Stimulated activated CD8-positive, alpha-beta memory T cell treated with anti-CD3 and anti-CD28 coated beads, Interleukin-12 subunit alpha, Interleukin-12 subunit beta, amount 100 ng/mL, for 4 hours (primary cell): ENCODE data around the gene CDKAL1.
"Not testable (repeated sequence)": the region's sequence is repeated elsewhere in the genome, so short reads cannot be mapped to it uniquely, and the experiment has no call there.

Experiments used
- DNase-seq: peaks from one replicate; pipeline ENCODE4 v3.0.0-alpha.2; 2020; ENCODE audit warnings: low read depth

Gene CDKAL1

DNA sequence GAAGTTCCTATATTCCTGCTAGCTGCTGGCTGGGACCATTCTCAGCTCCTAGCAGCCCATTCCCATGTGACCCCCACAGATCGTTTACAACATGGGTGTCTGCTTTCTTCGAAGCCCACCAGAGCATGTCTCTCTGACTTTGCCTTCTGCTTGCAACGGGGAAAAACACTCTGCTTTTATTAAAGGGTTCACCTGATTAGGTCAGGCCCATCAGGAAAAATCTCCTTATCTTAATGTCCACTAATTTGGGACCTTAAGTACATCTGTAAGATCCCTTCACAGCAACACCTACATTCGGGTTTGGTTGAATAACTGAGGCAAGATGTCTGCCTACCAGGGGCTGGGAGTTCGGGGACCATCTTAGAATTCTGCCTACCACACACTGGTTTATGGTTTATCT lies 496.9 kb downstream of the CDKAL1 start:
- no peak for DNase-seq

DNA sequence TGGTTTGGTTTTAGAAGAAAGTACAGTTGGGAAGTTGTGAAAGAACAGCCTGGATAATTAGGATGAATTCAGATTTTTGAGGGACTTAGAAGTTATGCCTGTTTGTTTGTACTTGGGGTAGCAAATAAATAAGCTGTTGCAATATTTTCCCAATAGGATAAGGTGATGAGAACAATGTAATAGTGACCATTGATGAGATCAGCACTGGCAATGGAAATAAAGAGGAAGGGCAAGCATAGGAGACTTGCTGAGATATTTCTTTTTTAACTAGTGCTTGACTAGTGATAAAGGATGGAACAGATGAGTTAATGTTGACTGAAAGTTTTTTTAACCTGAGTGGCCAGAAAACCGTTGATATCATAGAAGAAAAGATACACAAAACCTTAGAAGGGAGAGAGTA lies 498.8 kb downstream of the CDKAL1 start:
- DNase-seq = no peak

DNA sequence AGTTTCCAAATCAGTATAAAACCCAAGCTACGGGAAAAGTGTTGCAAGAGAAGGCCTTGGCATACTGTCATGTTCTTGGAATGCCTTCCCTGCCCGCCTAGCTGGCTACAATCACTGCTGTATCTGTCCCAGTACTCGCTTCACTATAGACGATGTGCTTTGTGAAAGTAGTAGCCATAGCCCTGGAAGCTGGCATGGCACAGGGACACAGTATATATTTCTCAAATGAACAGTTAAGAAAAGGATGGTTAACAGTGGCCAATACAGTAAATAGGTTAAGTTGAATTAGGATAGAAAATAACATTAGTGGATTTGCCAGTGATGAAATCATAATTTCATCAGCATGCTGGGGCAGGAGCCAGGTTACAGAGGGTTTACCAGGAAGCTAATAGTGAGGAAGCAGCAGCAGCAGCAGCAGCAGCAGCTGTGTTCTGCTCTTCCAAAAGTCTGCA lies 499.3 kb downstream of the CDKAL1 start:
- no peak for DNase-seq

DNA sequence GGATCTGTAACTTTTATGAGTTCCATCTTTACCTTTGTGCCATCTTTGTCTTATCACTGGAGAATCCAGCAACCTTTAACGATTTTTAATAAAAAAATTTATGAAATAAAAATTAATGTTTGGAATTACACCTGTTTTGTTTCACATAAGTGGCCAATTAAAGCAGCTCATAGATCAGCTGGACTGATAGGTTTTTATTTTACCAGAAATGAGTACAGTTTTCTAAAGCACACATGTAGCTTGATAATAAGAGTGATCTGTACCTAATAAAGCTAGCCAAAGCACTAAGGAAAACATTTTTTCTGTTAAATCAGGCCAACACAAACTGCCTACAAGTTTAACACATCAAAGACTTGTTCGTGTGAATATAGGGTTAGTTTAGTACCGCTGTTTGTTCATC lies 500.1 kb downstream of the CDKAL1 start:
- no peak for DNase-seq

DNA sequence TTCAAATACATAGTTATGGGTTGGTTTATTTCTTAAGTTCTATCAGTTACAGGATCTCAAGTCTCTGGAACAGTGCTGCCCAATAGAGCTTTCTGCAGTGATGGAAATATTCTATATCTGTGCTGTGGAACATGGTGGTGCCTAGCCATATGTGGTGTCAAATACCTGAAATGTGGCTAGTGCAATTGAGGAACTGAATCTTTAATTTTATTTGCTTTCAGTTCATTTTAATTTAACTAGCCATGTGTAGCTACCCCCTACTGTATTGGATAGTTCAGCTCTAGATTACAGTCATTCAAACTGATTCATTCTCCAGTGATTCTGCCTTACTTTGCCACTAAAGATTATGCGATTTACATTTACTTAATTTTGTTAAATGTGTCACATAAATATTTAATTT lies 503.2 kb downstream of the CDKAL1 start:
- DNase-seq = no peak

DNA sequence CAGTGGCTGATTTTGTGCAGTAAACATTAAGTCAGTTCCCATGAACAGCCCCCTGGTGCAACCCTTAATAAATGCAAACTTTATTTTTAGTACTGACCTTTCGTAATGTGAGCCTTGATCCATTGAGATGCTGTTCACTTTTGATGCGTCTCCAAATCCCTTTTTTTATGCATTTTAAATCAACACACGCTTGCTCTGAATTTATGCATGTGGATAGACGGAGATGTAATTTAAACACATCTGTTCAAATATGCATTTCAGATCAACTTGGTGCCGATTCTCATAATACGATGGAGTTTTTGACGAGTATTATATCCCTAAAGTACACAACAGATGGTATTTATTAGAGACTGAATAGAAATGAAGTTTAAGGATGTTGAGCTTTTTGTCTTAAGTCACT lies 505.7 kb downstream of the CDKAL1 start:
- no peak for DNase-seq

DNA sequence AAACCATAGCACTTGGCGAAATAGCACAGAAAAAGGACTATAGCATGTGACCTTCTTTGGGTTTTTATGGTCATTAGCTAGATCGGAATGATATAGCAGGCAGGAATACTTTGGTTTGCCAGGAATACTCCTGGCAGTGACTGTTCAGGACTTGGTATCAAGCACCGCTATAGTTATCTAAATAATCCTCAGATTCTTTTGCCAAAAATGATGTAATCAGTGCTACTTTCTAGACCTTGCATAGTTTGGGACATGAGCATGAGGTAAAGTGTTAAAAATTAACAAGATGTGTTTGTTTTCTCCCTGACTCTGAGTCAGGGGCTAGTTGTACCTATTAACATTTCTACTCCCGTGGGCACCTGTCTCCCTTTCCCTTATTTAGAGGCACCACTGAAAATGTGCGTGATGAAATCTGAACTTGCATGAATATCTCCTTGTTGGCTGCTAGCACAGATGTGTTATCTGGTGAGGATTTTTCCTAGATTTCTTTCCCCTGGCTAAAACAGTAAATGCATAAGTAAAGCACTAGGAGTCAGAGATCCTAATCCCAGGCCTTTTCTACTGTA lies 511.0 kb downstream of the CDKAL1 start:
- no peak for DNase-seq

DNA sequence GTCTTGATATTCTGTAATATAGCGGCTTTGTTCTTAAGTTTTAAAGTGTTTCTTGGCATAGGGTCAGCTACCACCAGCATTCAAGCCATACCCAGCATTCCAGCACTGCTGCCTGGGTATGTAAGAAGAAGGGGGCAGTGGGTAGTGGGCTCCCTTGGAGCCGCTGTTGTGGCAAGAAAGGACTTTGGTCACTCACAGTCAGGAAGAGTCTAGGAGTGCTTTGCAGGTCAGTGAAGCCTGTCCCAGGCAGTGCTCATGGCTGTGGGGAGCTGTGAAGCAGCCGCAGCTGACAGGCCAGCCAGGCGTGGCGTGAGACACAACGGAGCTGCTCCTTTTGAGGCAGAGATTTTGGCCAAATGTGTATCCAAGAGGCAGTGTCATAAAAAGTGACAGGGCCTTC lies 512.0 kb downstream of the CDKAL1 start:
- no peak for DNase-seq

DNA sequence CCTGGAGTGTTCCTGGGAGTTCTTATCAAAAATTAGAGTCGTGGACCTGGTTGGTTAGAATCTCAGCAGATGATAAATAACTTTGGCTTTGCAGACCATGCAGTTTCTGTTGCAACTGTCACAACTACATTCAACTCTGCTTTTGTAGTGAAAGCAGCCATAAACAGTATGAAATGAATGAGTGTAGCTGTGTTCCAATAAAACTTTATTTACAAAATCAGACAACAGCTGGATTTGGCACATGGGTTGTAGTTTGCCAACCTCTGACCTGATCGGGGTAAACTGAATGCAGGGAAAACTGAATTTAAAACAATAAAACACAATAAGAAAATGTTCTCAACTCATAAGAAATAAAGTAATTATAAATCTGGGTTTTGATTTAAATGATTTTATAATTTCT lies 513.8 kb downstream of the CDKAL1 start:
- DNase-seq = no peak

DNA sequence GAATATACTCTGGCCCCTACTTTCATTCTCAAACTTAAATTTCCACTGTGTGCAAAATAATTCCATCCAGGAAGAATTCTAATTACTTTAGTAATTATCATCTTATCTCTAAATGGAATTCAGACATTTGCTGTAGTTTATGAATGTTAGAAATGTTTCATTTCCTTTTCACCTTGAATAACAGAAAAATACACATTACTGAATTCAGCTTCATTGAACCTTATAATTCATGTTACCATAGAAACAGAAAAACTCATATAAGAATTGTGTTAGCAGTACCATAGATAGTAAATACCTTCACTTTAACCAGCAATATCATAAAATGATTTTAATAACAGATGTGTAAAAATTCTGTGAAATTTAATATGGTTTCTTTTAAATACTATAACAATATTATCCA lies 514.9 kb downstream of the CDKAL1 start:
- no peak for DNase-seq

DNA sequence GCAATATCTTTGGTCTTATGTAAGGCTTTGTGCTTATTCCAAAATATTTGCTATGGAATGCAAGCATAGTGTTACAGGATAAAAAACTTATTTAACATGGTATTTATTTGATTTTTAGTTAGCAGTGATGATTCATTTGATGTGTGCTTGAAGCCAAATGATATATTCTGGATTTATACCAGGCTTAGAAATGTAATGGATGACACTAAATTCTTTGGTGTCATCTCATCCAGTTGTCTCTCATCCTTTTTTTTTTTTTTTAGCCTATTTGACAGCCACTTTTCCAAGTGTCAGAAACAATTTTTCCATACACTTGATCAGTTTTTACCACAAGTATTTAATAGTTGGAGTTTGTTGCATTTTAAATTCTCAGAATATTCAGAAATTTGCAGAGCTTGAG lies 515.3 kb downstream of the CDKAL1 start:
- no peak for DNase-seq

DNA sequence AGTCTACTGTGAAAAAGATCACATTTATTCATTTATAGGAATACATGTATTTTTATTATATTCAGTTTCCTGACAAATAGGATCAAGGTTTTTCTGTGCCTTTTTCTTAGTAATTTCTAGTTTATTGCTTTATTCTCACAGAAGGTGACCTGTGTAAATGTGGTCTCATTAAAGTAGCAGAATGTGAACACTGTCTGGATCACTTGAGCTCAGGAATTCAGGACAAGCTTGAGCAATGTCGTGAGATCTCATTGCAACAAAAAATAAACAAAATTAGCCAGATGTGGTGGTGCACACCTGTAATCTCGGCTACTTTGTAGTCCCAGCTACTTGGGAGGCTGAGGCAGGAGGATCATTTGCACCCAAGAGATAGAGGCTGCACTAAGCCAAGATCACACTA lies 516.7 kb downstream of the CDKAL1 start:
- DNase-seq = no peak

DNA sequence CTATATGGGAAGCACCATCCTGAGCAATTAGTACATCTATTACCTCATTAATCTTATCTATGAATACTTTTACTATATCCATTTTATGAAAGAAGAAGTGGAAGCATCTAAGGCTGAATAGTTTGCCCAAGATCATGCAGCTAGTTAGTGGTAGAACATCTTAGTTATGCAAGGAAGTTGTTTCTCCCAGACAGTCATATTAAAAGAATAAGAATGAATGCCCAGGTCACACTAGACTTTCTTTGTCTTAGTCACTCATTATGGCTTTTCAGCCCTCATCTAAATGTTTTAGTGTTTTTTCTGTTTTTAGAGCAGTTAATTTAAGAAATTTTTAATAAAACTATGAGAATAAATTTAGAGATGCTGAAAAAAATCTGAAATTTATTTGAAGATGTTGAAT lies 517.5 kb downstream of the CDKAL1 start:
- DNase-seq = no peak

DNA sequence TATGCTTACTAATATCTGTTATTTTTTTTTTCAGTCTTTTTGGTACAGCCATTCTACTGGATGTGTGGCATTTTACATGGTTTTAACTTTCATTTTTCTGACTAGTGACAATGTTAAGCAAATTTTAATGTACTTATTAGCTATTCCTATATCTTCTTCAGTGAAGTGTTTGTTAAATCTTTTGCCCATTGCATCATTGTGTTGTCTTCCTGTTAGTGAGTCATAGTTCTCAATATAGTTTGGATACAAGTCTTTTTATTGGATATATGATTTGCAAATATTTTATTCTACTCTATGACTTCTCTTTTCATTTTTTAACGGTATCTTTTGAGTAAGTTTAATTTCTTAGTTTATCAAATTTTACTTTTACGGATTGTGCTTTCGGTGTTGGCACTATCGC lies 519.4 kb downstream of the CDKAL1 start:
- no peak for DNase-seq

DNA sequence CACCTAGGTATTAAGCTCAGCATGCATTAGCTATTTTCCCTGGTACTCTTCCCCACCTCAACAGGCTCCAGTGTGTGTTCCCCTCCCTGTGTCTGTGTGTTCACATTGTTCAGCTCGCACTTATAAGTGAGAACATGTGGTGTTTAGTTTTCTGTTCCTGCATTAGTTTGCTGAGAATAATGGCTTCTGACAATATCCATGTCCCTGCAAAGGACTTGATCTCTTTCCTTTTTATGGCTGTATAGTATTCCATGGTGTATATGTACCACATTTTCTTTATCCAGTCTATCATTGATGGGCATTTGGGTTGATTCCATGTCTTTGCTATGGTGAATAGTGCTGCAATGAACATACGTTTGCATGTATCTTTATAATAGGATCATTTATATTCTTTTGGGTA lies 521.2 kb downstream of the CDKAL1 start:
- DNase-seq = not testable (repeated sequence)

DNA sequence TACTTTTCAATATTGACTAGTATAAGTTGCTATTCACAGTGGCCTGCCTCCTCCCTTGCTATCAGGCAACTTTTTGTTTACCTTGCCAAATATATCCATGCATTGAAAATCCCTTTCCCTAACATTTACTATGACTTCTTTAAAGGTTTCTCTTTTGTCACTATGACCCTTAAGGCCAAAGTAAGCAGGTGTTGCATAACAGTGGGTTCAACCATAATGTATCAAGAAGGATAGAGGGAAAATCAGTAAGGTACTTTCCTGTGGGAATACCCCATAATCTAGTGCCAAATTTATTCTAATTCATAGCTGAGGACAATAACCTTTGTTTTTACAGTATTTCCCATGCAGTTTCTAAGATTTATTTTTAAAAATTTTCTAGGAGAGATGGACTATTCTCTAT lies 527.6 kb downstream of the CDKAL1 start:
- DNase-seq = no peak

DNA sequence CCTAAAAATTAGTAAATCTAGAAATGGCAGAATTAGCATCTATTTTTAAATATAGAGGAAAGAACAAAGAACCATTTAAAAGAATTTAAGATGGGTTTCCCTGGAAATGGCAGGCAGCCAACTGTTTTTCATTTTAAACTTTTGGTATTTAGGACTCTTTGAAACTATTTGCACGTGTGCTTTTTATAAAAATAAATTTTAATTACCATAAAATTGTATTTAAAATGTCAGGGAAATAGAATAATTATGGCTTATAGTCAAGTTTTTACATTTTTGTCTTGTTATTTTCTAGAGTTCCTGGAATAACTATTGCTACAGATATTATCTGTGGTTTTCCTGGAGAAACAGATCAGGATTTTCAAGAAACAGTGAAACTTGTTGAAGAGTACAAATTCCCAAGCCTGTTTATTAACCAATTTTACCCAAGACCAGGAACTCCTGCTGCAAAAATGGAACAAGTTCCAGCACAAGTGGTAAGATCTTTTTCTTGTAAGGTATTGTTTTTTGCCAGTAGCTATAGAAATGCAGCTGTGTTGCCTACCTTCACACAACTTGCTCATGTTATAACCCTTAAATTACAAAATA lies 530.6 kb downstream of the CDKAL1 start:
- DNase-seq = no peak

DNA sequence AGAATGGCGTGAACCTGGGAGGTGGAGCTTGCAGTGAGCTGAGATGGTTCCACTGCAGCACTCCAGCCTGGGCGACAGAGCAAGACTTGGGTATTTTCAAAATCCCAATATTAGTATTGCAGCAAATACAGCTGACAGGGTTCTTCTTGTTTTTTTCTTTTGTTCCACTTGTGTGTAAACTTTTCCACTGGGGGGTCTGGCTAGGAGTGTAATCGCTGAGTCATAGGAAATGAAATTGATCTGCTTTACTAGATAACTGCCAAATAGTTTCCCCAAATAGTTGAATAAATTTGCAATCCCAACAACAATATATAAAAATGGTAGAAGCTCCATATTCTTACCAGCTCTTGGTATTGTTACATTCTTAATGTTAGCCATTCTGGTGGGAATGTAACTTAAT lies 533.3 kb downstream of the CDKAL1 start:
- DNase-seq = no peak

DNA sequence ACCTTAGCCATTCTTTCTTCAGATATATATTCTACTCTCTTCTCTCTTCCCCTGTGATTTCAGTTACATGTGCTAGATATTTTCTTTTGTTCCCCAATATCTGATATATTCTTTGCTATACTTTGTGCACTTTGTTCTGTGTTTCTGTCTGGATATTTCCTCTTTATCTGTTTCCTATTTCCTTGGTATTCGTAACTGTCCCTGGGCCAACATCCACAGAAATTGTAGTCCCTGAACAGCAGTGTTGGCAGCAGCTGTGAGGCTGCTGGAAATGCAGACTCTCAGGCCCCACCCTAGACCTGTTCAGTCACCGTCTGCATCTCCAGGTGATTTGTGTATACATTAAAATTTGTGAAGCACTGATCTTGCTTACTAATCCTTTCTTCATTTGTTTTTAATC lies 536.4 kb downstream of the CDKAL1 start:
- no peak for DNase-seq

DNA sequence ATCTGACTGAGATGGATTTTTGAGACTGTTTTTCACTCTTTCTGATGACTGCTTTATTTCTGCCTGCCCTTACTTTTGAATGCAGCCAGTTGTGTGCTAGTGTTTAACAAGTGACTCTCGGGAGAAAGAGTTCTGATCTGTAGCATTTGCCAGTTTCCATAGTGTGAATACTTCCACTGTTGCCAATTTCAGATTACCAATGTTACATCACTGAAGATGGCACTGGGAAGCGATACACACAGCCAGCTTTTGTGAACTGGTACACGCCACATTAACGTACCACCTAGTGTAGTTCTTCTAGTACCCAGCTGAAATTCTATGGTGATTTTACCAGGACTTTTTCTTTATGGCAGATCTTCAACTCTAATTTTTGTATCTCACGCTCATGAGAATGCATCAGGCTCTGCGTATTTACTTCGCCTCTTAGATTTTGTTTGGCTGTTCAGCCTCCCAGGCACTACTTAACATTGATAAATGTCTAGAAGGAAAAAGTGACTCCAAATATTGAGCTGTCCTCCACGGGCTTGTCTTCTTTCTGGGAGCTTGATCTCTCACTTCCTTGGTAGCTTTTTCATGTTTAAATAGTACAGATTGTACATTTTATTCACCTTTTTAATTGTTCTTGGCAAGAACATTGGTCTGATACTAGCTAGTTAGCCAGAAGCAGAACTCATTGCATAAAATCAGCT lies 537.7 kb downstream of the CDKAL1 start:
- DNase-seq = no peak

DNA sequence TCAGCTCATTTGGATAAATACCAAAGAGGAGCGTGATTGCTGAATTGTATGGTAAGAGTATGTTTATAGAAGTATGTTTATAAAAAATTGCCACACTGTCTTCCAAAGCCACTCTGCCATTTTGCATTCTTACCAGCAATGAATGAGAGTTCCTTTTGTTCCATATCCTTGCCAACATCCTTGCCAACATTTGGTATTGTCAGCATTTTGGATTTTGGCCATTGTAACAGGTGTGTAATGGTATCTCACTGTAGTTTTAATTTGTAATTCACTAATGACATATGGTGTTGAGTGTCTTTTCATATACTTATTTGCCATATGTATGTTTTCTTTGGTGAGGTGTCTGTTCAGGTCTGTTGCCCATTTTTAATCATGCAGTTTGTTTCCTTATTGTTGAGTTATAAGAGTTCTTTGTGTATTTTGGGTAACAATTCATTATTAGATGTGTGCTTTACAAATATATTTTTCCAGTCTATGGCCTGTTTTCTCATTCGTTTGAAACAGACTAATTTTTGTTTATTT lies 539.1 kb downstream of the CDKAL1 start:
- no peak for DNase-seq

DNA sequence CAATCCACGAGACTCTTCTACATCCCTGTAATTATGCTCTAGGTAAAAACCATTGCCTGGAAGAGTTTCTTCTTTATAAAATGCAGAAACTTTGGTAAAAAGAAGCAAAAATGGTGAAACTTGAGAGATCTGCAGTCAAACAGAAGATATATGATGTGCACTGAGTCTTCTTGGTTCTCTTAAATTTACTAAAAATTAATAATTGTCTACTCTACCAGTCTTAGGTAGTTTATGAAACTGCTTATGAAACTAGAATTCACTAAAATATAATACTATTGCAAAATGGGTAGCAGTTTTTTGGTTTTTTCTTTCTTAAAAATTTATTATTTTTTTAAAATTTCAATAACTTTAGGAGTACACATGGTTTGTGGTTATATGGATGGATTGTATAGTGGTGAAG lies 540.2 kb downstream of the CDKAL1 start:
- DNase-seq = no peak

DNA sequence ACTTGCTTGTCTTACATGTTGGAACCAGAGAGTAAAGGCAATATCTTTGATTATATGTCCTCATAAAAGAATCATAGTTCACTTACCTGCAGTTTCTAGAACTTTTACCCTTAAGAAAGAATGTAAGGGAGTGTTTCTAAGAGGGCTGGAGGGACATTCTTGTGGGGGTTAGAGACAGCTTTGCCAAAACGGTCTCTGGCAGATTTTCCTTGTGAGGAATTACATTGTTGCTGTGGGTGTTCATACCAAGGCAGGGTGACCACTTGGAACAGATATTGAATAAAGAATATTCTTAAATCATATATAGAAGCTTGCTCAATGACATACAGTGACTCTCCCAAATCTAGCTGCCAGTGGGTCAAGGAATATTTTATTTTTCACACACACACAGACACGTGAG lies 541.7 kb downstream of the CDKAL1 start:
- DNase-seq = no peak

DNA sequence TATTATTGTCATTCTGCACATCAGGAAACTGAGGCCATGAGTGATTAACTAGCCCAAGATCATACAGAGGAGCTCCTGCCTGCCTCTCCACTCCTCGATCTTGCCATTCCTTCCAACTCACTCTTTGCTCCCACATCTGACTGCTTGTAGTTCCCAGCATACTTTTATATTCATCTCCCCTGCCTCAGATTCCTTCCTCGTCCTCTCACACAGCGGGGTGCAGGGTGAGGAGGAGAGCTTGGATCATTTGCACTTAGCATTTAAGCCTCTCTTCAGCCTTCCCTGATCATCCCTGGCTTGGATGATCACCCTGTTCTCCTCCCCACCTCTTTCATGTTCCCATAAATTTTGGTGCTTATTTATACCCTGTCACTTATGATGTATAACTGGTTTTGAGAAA lies 544.2 kb downstream of the CDKAL1 start:
- no peak for DNase-seq
